ENCODE data around the gene RABEP2. TPM values are rescaled to one million over a fixed set of nuclear protein-coding genes. Genes with fewer than 3 reads are reported as not detected.
"Not testable (repeated sequence)": the region's sequence is repeated elsewhere in the genome, so short reads cannot be mapped to it uniquely, and the experiment has no call there.

Gene RABEP2
- total RNA-seq, 1 experiment from 2014 or later = 17.5 TPM

DNA sequence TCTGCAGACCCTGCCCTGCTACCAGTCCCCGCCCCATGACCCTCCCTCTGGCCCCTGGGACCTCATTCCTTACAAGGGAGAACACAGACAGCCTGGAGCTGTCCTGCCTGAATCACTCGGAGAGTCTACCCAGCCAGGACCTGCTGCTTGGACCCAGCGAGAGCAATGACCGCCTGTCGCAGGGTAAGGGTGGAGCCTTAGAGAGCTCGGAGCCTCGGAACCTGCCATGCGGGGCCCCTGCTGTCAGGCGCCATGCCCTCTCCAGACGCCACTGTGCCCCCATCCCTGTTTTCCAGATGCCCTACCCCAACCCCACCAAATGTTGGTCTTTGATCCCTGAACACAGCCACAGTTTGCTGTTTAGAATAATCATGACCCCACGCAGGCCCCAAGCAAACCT, 55.8 kb downstream of the RABEP2 start:
- Histone ChIP-seq H3K14ac (ENCODE audit: insufficient read depth, low read length) (no peak overlapping the region), H2BK120ac (ENCODE audit: low read depth, low read length, poor library complexity, severe bottlenecking) (no peak overlapping the region), H3K4me1 (ENCODE audit: insufficient read depth, low read length) (peaks cover 1% of the 10 kb centered on the region; the same call in 1 of the 2 replicates), H2AK5ac (ENCODE audit: insufficient read length, low read length) (no peak overlapping the region), H4K91ac (ENCODE audit: insufficient read length, low read depth, low read length) (no peak overlapping the region), H3K23ac (ENCODE audit: insufficient read length, low read depth, low read length) (no peak overlapping the region), H3T11ph (ENCODE audit: low read length) (no peak overlapping the region), H3K4ac (ENCODE audit: low read depth, low read length) (no peak overlapping the region), H3K27ac (ENCODE audit: insufficient read length, low read depth, low read length) (no peak overlapping the region), H3K18ac (ENCODE audit: insufficient read length, low read depth, low read length) (no peak overlapping the region), H2BK5ac (ENCODE audit: insufficient read length, low read length) (no peak overlapping the region), H4K8ac (replicated peaks; ENCODE audit: insufficient read length, low read depth, low read length) (no peak overlapping the region), H2BK12ac (ENCODE audit: insufficient read length, low read depth, low read length) (no peak overlapping the region), H3K79me2 (ENCODE audit: insufficient read depth, low read length) (peaks cover 7% of the 10 kb centered on the region; the same call in 1 of the 2 replicates), H3K4me2 (ENCODE audit: insufficient read depth, insufficient read length, low read length) (no peak overlapping the region), H4K20me1 (ENCODE audit: control insufficient read depth, insufficient read depth, insufficient read length) (peaks cover 5% of the 10 kb centered on the region), H4K5ac (ENCODE audit: insufficient read length, low read depth, low read length) (no peak overlapping the region), H3K56ac (ENCODE audit: insufficient read length, low read depth, low read length) (no peak overlapping the region), H2BK15ac (ENCODE audit: low read depth, low read length) (no peak overlapping the region), H3K23me2 (ENCODE audit: insufficient read length, low read depth, low read length, poor library complexity, severe bottlenecking) (peaks cover 6% of the 10 kb centered on the region), H3K9ac (ENCODE audit: extremely low read depth, insufficient read length, low read length) (no peak overlapping the region), H2BK20ac (ENCODE audit: low read depth, low read length, poor library complexity, severe bottlenecking) (no peak overlapping the region), H3K9me3 (ENCODE audit: control insufficient read depth, low read depth, low read length) (no peaks in the 10 kb centered on the region), H3K27me3 (ENCODE audit: insufficient read depth, low read length) (no peaks in the 10 kb centered on the region), H3K79me1 (ENCODE audit: insufficient read depth, low read depth, low read length, poor library complexity, severe bottlenecking) (peaks cover 3% of the 10 kb centered on the region), H2AFZ (ENCODE audit: low read length) (no peak overlapping the region)
- Mint-ChIP-seq H3K27me3 (ENCODE audit: low read depth) (no peaks in the 10 kb centered on the region; the same call in 1 of the 2 replicates), H3K27ac (no peak overlapping the region), H3K4me1 (peaks cover 7 to 16% of the 10 kb centered on the region in 2 experiments), H3K36me3 (ENCODE audit: insufficient read depth in 1 of 3, low read depth in 3 of 3) (peaks cover 24 to 61% (median 53%) of the 10 kb centered on the region in 3 experiments), H3K9me3 (no peaks in the 10 kb centered on the region; a peak in 1 of 5 replicates), H3K4me3 (no peak overlapping the region)
- DNase-seq = no peak
- TF ChIP-seq, protein P1, sequence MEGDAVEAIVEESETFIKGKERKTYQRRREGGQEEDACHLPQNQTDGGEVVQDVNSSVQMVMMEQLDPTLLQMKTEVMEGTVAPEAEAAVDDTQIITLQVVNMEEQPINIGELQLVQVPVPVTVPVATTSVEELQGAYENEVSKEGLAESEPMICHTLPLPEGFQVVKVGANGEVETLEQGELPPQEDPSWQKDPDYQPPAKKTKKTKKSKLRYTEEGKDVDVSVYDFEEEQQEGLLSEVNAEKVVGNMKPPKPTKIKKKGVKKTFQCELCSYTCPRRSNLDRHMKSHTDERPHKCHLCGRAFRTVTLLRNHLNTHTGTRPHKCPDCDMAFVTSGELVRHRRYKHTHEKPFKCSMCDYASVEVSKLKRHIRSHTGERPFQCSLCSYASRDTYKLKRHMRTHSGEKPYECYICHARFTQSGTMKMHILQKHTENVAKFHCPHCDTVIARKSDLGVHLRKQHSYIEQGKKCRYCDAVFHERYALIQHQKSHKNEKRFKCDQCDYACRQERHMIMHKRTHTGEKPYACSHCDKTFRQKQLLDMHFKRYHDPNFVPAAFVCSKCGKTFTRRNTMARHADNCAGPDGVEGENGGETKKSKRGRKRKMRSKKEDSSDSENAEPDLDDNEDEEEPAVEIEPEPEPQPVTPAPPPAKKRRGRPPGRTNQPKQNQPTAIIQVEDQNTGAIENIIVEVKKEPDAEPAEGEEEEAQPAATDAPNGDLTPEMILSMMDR (conservative IDR thresholded peaks at IDR 0.05) = no peak
- WGBS (ENCODE audit: extremely low coverage, insufficient read length, low lambda C conversion rate) = no CpG with 5 or more reads among the region's 11 CpGs

DNA sequence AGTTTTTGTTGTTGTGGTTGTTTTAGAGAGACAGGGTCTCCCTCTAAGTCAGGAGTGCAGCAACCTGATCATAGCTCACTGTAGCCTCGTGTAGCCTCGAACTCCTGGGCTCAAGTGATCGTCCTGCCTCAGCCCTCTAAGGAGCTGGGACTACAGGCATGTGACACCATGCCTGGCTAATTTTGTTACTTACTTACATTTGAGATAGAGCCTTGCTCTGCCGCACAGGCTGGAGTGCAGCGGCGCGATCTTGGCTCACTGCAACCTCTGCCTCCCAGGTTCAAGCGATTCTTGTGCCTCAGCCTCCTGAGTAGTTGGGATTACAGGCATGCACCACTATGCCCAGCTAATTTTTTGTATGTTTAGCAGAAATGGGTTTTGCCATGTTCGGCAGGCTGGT, 57.4 kb downstream of the RABEP2 start:
- H3K27ac ChIP-seq (ENCODE audit: insufficient read length, low read depth, low read length); H3K9ac ChIP-seq (ENCODE audit: extremely low read depth, insufficient read length, low read length); H3K4me1 ChIP-seq (ENCODE audit: insufficient read depth, low read length); H3K23ac ChIP-seq (ENCODE audit: insufficient read length, low read depth, low read length); H3K18ac ChIP-seq (ENCODE audit: insufficient read length, low read depth, low read length); H4K8ac ChIP-seq (replicated peaks; ENCODE audit: insufficient read length, low read depth, low read length); H4K5ac ChIP-seq (ENCODE audit: insufficient read length, low read depth, low read length); H3K79me2 ChIP-seq (ENCODE audit: insufficient read depth, low read length); H4K91ac ChIP-seq (ENCODE audit: insufficient read length, low read depth, low read length); H3K27me3 Mint-ChIP-seq (ENCODE audit: low read depth); DNase-seq; H2BK5ac ChIP-seq (ENCODE audit: insufficient read length, low read length); H3K27ac Mint-ChIP-seq; H2BK20ac ChIP-seq (ENCODE audit: low read depth, low read length, poor library complexity, severe bottlenecking); H2BK15ac ChIP-seq (ENCODE audit: low read depth, low read length); H2AK5ac ChIP-seq (ENCODE audit: insufficient read length, low read length); H3K79me1 ChIP-seq (ENCODE audit: insufficient read depth, low read depth, low read length, poor library complexity, severe bottlenecking); H2BK120ac ChIP-seq (ENCODE audit: low read depth, low read length, poor library complexity, severe bottlenecking); H3K4me2 ChIP-seq (ENCODE audit: insufficient read depth, insufficient read length, low read length); H3K27me3 ChIP-seq (ENCODE audit: insufficient read depth, low read length); H3K4me3 Mint-ChIP-seq; H3K4ac ChIP-seq (ENCODE audit: low read depth, low read length); H3T11ph ChIP-seq (ENCODE audit: low read length); H3K9me3 Mint-ChIP-seq; H3K14ac ChIP-seq (ENCODE audit: insufficient read depth, low read length); H2BK12ac ChIP-seq (ENCODE audit: insufficient read length, low read depth, low read length); H2AFZ ChIP-seq (ENCODE audit: low read length); H3K56ac ChIP-seq (ENCODE audit: insufficient read length, low read depth, low read length); H3K9me3 ChIP-seq (ENCODE audit: control insufficient read depth, low read depth, low read length); H4K20me1 ChIP-seq (ENCODE audit: control insufficient read depth, insufficient read depth, insufficient read length); H3K23me2 ChIP-seq (ENCODE audit: insufficient read length, low read depth, low read length, poor library complexity, severe bottlenecking): not testable (repeated sequence)
- Mint-ChIP-seq H3K4me1 (peaks cover 9 to 18% of the 10 kb centered on the region in 2 experiments), H3K36me3 (ENCODE audit: insufficient read depth in 1 of 3, low read depth in 3 of 3) (peaks cover 24 to 48% (median 44%) of the 10 kb centered on the region in 3 experiments)
- WGBS (ENCODE audit: extremely low coverage, insufficient read length, low lambda C conversion rate) = no CpG with 5 or more reads among the region's 9 CpGs
